Skeletal muscle cell (primary cell): ENCODE results near the gene TBL3.

Experiments
- DNase-seq: peaks from one replicate; pipeline ENCODE4 v3.0.0-alpha.2; 2010; ENCODE audit warnings: low read depth
- H3K4me3 ChIP-seq: 2 replicates; pipeline ENCODE4 v1.5.1; 2011; ENCODE audit warnings: low read depth, mild to moderate bottlenecking, control low read depth, low read length, moderate library complexity

TBL3 gene

DNA sequence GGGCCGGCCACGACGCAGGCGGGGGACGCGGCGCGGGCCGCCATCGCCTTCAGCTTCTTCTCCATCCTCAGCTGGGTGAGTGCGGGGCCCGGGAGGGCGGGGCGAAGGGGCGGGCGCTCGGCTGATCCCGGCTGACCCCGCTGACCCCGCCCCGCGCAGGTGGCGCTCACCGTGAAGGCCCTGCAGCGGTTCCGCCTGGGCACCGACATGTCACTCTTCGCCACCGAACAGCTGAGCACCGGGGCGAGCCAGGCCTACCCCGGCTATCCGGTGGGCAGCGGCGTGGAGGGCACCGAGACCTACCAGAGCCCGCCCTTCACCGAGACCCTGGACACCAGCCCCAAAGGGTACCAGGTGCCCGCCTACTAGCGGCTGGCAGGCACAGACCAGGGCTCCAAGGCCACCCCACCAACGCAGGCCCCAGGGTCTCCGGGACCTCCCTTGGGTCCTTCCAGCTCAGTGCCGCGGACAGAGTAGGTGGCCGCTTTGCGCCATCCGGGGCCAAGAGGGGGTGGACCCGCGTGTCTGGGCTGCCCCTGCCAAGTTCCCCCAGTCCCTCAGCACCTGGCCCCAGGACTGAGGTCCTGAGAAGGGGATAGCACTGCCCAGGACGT is 21.0 kb downstream of the TBL3 start:
- H3K4me3 ChIP-seq = peak overlapping the region; percentile 34
- DNase-seq = no peak

DNA sequence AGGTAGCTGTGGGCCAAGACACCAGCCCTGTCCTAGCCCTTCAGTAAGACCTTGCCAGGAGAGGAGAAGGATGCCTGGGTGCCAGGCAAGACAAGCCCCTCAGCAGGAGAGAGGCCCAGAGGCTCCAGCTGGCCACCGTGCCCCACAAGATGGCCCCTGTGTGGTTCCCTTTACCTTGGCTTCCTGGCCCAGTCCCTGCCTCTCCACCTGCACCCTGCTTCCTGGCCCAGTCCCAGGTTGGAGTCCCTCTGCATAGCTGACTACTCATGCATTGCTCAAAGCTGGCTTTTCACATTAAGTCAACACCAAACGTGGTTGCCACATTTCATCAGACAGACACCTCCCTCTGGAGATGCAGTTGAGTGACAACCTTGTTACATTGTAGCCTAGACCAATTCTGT is 21.9 kb downstream of the TBL3 start:
- DNase-seq = no peak
- no peak overlapping the region for H3K4me3 ChIP-seq

DNA sequence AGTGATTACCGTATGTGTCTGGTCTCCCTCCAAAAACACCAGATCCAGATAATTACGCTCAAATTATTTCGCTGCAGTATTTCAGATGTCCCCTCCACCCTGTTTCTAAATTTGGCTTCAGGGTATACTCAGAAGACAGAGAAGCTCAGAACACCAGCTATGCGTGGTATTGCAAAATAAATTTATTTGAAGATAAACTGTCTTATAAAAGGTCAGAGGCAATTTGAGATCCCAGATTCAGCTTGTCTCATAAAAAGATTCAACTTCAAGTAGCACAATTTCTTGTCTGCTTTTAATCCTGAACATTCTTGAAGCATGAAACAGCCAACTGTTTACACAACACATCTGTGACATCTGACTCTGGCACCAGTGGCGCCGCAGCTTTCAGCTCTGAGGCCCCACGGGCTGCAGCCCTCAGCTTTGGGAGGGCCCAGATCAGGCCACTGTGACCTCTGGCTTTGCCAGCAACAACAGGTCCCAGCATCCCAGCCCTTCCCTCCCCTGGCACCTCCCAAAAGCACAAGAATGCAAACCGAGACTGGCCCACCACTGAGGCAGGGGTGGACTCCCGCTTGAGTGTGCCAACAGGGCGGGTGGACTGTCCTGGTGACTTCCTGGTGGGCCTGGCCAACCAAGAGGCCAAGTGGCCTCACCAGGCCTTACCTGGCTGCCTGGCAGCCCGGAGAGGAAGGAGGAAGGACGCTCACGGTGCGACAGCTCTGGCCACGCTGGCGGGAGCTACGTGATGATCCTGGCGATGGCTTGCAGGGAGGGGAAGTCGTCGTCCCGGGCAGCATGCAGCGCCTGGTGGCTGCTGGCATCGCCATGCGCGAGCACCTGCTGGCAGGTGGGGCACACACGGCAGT is 25.9 kb downstream of the TBL3 start:
- DNase-seq = no peak
- H3K4me3 ChIP-seq = no peak overlapping the region

DNA sequence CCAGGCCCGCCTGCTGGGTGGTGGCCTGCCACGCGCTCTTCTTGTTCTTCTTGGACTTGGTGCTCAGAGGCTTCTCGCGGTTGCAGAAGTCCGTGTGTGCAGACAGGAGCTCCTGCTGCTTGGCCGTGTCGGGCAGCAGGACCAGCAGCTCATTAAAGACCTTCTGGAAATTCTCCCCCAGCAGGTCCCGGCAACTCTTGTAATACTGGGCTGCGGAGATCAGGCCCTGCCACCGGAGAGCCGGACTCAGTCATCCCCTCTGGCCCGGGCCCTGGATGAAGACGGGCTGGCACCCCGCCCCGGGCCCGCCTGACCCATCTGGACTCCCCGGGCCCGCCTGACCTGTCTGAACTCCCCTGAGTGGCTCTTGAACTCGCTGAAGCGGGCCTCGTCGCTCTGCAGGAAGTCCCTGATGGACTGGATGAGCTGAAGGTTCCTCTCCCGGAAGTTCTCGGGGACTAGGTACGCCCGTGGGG is 26.5 kb downstream of the TBL3 start:
- H3K4me3 ChIP-seq = no peak overlapping the region
- no peak for DNase-seq

DNA sequence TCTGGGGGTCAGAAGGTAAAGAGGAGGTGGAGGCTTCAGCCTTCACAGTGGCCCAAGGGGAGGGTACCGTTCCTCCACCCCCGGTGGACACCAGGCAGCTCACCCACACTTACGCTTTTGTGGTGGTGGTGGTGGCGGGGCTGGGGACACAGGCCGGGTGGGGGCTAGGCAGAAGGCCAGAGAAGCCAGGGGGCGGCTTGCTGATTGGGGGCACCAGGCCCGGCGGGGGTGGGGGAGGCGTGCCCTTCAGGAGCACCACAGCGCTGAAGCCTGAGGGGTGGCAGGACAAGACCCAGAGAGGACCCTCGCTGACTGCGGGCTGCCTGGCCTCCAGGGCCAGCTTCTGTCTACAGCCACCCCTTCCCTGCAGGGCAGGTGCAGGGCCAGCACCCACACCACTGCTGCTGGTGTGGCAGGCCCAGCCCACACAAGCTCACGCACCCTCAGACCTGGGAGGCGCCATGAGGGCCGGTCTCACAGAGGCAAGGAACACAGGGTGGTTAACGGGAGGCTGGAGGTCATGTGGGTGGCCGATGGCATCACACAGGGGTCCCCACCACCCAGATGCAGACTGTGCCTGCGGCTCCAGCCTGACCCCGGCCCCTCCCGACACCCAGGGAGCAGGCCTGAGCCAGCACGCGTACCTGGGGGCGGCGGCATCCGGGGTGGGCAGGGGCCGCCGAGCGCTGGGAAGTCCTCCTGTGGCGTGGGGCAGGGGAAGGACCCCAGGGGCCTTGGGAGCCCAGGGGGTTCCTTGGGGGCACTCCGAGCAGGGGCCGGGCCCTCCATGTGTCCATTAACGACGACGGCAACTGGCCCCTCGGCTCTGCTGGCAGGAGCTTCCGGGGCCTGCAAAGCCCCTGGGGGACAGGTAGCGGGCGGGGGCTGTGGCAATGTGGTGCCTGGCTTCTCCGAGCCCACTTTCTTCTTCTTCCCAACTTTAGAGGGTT is 27.3 kb downstream of the TBL3 start:
- no peak overlapping the region for H3K4me3 ChIP-seq
- DNase-seq = no peak

DNA sequence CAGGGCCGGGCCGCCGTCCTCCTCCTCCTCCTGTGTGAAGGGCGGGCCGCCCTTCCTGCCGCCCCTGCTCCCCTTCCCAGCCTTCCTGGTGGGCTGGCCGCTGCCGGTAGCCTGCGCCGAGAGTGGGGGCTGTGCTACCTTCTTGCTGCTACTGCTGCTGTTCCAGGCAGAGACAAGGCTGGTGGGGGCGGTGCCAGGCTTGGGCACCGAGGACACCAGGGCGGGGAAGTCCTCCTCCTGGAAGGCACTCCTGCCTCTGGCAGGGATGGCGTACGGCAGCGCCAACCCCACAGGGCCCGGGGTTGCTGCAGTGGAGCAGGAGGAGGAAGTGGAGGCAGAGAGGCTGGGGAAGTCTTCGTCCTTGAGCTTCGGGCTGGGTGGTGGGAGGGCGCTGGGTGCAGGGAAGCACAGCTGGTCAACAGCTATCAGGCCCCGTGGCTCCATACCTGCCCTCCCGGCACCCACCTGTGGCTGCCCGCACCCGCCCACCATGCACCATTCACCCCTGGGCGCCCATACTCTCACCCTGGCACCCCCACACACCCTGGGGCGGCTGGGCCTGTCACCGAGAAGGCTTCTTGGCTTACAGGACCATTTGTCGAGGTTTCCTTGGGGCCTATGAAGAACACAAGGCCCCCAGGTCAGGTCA is 28.1 kb downstream of the TBL3 start:
- no peak overlapping the region for H3K4me3 ChIP-seq
- DNase-seq = no peak

DNA sequence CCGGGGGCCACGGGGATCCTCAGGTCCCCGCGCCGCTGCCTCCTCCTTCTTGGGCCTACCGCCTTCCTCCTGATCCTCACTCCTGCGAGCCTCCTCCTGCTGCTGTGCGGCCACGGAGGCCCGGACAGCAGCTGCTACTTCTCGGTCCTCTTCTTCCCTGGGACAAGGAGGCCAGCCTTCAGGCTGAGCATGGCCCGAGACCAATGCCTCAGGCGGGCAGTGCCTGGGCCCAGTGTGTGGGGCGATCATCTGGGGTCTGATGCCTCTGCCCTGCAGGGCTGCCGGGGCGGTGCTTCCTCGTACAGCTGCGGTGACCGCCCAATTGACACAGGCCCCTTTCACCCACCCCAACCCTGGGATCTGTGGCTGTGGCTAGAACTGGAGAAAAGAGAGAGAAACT is 29.2 kb downstream of the TBL3 start:
- no peak for DNase-seq
- H3K4me3 ChIP-seq = no peak overlapping the region

GRCh38 chr16:2001456-2002355 is 29.9 kb downstream of the TBL3 start:
- DNase-seq = no peak
- no peak overlapping the region for H3K4me3 ChIP-seq

DNA sequence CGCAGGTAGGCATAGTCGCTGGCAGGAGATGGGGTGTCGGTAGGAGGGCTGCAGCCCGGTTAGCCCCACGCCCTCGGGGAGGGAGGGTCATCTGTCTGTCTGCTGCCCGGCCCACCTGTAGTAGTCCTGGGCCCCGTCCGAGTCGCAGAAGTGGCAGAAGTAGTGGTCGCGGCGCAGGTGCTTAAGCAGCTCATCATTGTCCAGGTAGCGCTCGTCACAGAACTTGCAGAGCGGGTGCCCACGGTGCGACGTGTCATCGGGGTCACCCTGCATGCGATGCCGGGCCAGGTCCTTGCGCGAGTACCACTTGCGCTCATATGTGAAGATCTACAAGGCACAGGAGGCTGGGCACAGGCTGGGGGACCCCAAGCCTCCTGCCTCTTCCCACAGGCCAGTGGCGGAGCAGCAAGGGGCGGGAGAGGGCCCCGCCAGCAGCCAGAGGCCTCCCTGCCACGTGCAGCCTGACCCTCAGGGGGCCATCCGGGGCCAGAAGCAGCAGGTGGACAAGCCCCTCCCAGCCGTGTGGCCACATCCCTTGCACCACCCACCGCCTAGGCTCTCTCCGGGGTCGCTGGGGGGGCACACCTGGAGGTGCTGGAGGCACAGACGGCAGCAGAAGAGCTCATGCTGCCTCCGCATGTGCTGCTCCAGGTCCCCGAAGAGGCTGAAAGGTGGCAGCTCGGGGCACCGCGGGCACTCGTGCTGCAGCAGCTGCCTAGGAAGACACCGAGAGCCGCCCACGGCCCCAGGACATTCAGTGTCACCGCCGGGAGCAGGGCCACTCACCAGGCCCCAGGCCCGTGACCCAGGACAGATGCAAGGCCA is 30.8 kb downstream of the TBL3 start:
- DNase-seq = no peak
- H3K4me3 ChIP-seq = no peak overlapping the region

GRCh38 chr16:2003231-2003826 is 31.5 kb downstream of the TBL3 start:
- no peak overlapping the region for H3K4me3 ChIP-seq
- no peak for DNase-seq

- H3K4me3 ChIP-seq = no peak overlapping the region
Measured at GRCh38 chr16:2003827-2004641, 32.2 kb downstream of the TBL3 start.

DNA sequence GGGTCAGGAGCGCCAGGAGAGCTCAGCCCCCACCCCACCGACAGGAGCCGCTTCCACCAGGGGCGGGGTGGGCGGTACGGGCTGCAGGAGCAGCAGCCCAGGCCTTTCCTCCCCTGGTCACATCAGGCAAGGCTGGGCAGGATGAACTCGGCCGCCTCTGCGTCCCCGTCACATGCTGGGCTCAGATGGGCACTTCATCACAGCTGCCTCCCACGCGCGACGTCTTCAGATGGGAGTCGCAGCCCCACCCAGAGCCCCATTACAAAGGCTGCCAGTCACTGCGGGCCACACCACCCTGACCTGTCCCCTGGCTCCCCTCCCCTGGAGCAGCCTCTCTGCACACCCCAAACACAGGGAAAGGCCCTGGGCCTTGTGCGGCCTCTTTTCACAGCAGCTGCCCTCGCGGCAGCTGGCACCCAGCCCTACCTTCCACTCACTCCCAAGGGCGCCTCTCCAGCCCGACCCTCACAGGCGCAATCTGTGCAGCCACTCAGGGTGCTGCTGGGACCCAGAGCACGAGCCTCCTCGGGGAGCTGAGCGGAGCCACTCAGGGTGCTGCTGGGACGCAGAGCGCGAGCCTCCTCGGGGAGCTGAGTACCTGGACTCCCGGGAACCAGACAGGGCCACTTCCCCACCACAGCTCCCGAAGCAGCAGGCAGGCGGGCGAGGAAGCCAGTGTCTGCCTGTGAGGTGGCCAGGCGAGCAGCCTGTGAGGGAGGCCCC is 33.1 kb downstream of the TBL3 start:
- H3K4me3 ChIP-seq = no peak overlapping the region
- DNase-seq = no peak

More at GRCh38 chr16:2003827-2004641, 32.2 kb downstream of the TBL3 start:
- no peak for DNase-seq

- no peak overlapping the region for H3K4me3 ChIP-seq
Measured at GRCh38 chr16:2005646-2006045, 33.8 kb downstream of the TBL3 start.

GRCh38 chr16:2006317-2006716 is 34.5 kb downstream of the TBL3 start:
- H3K4me3 ChIP-seq = no peak overlapping the region
- DNase-seq = no peak

More at GRCh38 chr16:2005646-2006045, 33.8 kb downstream of the TBL3 start:
- no peak for DNase-seq

- DNase-seq = no peak
- H3K4me3 ChIP-seq = peak overlapping the region; percentile 73
Measured at GRCh38 chr16:2007081-2007836, 35.4 kb downstream of the TBL3 start.
